Activated B cell treated with CpG ODN at 0.5 μM for 24 hours (primary cell): Measurements from ENCODE around the gene OTUD3. TPM values are rescaled to one million over a fixed set of nuclear protein-coding genes. Genes with fewer than 3 reads are reported as not detected.

Experiments
- ATAC-seq: fragments of 200-7000 bp; cut with Tn5 transposase; one replicate; pipeline ENCODE4 v1.10.0; 2021; ENCODE audit warnings: low read depth, mild to moderate bottlenecking, moderate library complexity
- CTCF ChIA-PET: fragments of 350-600 bp; sonication (Branson Sonifier 250); formaldehyde crosslinking; loops from one replicate; lab custom pipeline; 2021; ENCODE audit warnings: antibody characterized with exemption; lab: Charles Lee
- POLR2A ChIA-PET: fragments of 350-600 bp; sonication (Branson Sonifier 250); formaldehyde crosslinking; loops from one replicate; lab custom pipeline; 2021; ENCODE audit warnings: antibody characterized with exemption; lab: Charles Lee
- DNase-seq: peaks from one replicate; pipeline ENCODE4 v3.0.0; 2022
- H3K27ac Mint-ChIP-seq: one replicate; pipeline ENCODE4 v1.8.0; 2020; ENCODE audit warnings: mixed read lengths
- H3K27me3 Mint-ChIP-seq: one replicate; pipeline ENCODE4 v1.8.0; 2021; ENCODE audit warnings: mixed read lengths
- H3K36me3 Mint-ChIP-seq: one replicate; pipeline ENCODE4 v1.8.0; 2021; ENCODE audit warnings: low read depth, mixed read lengths
- H3K4me1 Mint-ChIP-seq: one replicate; pipeline ENCODE4 v1.8.0; 2021; ENCODE audit warnings: mixed read lengths
- H3K4me3 Mint-ChIP-seq: one replicate; pipeline ENCODE4 v1.8.0; 2020; ENCODE audit warnings: mild to moderate bottlenecking, mixed read lengths
- H3K9me3 Mint-ChIP-seq: one replicate; pipeline ENCODE4 v1.8.0; 2020; ENCODE audit warnings: mixed read lengths
- intact Hi-C: fragments of 100-400 bp; cut with micrococcal nuclease; formaldehyde crosslinking; loops from one replicate; pipeline ENCODE4 v1.15.1; 2024
- total RNA-seq: library from RNA; stranded (reverse); gene quantifications from 2 replicates; pipeline ENCODE4 v1.2.3, GENCODE V29; 2022
- TF ChIP-seq, protein P1 (sequence below): fragments of 200-600 bp; IDR thresholded peaks from one replicate; pipeline ENCODE4 v1.8.0; 2022; ENCODE audit warnings: antibody characterized with exemption, mild to moderate bottlenecking

OTUD3 gene
- total RNA-seq, 1 donor from 2014 or later = 14.2 TPM

DNA sequence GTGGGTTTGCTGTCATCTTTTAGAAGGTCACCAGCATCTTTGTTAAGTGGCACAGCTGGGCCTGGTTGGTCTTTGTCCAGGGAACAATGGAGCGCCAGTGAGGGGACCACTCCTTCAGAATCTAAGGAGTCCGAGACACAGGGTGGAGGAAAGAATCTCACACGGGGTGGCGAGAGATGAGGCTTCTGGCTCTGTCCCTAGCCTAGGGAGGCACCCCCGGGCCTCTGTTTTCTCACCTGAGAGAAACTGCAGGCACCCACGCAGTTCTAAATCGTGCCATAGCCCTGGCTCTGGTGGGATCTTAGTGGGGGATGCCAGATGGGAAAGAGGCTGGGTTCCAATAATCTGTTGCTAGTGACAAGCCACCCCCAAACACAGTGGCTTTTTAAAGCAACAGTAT is 52.1 kb downstream of the OTUD3 start:
- ATAC-seq (no peak), DNase-seq (no peak)
- no peak overlapping the region for H3K27ac Mint-ChIP-seq
- no peak overlapping the region for H3K4me3 Mint-ChIP-seq
- CTCF ChIA-PET = no interaction called here
- H3K36me3 Mint-ChIP-seq = no peaks in the 10 kb centered on the region
- peaks cover 4% of the 10 kb centered on the region for H3K4me1 Mint-ChIP-seq
- intact Hi-C loops = no loop called here
- H3K9me3 Mint-ChIP-seq = peaks cover 9% of the 10 kb centered on the region
- TF ChIP-seq, protein P1, sequence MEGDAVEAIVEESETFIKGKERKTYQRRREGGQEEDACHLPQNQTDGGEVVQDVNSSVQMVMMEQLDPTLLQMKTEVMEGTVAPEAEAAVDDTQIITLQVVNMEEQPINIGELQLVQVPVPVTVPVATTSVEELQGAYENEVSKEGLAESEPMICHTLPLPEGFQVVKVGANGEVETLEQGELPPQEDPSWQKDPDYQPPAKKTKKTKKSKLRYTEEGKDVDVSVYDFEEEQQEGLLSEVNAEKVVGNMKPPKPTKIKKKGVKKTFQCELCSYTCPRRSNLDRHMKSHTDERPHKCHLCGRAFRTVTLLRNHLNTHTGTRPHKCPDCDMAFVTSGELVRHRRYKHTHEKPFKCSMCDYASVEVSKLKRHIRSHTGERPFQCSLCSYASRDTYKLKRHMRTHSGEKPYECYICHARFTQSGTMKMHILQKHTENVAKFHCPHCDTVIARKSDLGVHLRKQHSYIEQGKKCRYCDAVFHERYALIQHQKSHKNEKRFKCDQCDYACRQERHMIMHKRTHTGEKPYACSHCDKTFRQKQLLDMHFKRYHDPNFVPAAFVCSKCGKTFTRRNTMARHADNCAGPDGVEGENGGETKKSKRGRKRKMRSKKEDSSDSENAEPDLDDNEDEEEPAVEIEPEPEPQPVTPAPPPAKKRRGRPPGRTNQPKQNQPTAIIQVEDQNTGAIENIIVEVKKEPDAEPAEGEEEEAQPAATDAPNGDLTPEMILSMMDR = no peak
- POLR2A ChIA-PET = interaction anchor here (0.6 kb wide), 1 partner anchor 189 kb away, joined by 4 read pairs; no protein-coding TSS in a partner anchor
- H3K27me3 Mint-ChIP-seq = no peaks in the 10 kb centered on the region

DNA sequence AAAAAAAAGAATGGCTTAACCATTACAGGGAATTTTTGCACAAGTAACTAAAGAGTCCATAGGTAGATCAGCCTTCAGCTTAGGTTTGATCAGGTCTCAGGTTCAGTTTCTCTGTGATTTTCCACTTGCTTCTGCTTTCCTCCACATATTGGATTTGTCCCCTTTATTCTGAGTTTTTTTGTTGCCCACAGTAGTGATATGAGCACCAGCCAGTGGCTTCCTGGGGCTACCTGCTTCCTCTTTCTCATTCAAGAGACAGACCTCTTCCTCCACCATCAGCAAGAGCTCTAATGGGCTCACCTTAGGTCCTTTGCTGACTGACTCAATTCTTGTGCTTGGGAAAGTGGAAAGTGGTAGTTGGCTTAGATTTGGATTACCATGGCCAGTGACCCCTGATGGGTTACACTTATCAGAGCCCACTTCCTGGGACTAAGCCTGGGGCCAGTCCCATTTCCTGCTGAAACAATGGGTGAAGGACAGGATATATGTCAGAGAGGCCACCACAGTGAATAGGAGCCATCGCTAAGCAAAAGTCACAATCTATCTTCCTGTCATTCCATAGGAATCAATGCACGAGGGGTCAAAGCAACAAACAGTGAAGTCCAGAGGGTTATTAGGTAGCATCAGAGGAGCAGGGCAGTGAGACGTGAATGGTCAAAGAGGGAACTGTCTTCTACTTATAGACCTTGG is 54.0 kb downstream of the OTUD3 start:
- intact Hi-C loops = no loop called here
- TF ChIP-seq, protein P1 = no peak
- H3K4me1 Mint-ChIP-seq = peaks cover 4% of the 10 kb centered on the region
- no peak overlapping the region for H3K4me3 Mint-ChIP-seq
- H3K36me3 Mint-ChIP-seq = no peaks in the 10 kb centered on the region
- H3K9me3 Mint-ChIP-seq = peaks cover 4% of the 10 kb centered on the region
- ChIA-PET CTCF (no interaction called here), POLR2A (no interaction called here)
- no peaks in the 10 kb centered on the region for H3K27me3 Mint-ChIP-seq
- ATAC-seq = no peak
- DNase-seq = no peak
- no peak overlapping the region for H3K27ac Mint-ChIP-seq

DNA sequence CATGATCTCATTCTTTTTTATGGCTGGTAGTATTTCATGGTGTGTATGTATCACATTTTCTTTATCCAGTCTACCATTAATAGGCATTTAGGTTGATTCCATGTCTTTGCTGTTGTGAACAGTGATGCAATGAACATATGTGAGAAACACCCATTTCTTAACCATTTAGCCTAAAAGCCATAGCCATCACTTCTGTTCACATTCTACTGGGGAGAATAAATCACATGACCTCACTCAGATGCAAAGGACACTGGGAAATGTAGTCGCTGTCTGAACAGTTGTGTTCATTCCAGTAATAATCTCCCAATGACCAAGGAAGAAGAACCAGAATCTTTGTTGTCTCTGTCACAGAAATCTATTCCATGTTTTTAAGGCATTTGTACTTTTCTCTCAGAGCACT is 56.3 kb downstream of the OTUD3 start:
- POLR2A ChIA-PET = no interaction called here
- TF ChIP-seq, protein P1 = no peak
- DNase-seq (no peak), ATAC-seq (no peak)
- intact Hi-C loops = no loop called here
- H3K27me3 Mint-ChIP-seq = no peaks in the 10 kb centered on the region
- peaks cover 4% of the 10 kb centered on the region for H3K4me1 Mint-ChIP-seq
- no peak overlapping the region for H3K27ac Mint-ChIP-seq
- no peak overlapping the region for H3K4me3 Mint-ChIP-seq
- H3K36me3 Mint-ChIP-seq = no peaks in the 10 kb centered on the region
- CTCF ChIA-PET = no interaction called here
- no peaks in the 10 kb centered on the region for H3K9me3 Mint-ChIP-seq

DNA sequence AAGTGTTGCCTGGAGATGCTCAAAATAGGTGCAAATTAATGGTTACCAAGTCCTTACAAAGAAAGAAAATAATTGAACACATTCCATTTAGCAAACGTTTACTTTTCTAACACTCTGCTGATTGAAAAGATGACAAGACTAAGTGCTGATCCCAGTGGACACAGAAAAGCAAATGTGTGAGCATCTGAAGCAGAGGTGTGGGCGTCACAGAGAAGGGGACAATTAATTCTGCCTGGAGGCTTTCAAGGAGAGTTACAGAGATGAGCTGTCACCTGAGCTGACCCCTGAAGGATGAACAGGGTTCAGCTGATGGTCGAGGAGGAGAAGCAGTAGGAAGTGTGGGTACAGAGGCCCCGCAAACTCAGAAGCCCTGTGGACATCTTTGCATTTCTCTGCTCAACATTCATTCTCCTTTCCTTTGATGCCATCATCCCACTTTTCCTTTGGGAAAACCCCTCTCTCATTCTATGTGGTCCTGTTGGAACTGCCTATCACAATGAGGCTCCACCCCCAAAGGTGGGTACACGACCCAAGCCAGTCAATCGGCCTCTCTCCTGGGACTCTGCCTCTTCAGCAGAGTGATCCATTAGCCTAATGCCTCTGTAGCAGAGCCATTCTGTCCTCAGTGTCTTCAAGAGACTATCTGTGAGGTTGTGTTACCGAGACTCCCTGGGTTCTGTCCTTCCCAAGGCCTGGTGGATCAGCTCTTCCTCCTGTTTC is 58.5 kb downstream of the OTUD3 start:
- ChIA-PET CTCF (no interaction called here), POLR2A (no interaction called here)
- Mint-ChIP-seq H3K27me3 (no peaks in the 10 kb centered on the region), H3K9me3 (no peaks in the 10 kb centered on the region), H3K4me3 (no peak overlapping the region), H3K4me1 (peaks cover 4% of the 10 kb centered on the region), H3K27ac (no peak overlapping the region), H3K36me3 (no peaks in the 10 kb centered on the region)
- DNase-seq = no peak
- TF ChIP-seq, protein P1 = no peak
- intact Hi-C loops = no loop called here
- ATAC-seq = no peak

DNA sequence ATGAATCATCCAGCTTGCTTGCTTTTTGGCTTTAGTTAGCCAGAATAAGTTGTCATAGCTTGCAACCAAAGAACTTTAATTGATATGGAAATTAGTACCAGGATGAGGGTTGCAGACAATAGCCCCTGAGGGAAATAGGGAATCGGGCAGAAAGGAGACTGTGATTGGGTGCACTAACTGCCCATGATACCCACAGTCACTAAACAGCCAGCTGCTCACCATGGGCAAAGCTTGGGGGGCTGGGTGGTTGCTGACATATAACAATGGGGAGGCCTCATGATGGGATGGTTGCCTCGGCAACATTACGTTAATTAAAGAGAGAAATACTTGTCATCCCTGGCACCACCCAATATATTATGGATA is 59.0 kb downstream of the OTUD3 start:
- ChIA-PET POLR2A (no interaction called here), CTCF (no interaction called here)
- H3K4me3 Mint-ChIP-seq = no peak overlapping the region
- peaks cover 1% of the 10 kb centered on the region for H3K4me1 Mint-ChIP-seq
- DNase-seq = no peak
- intact Hi-C loops = no loop called here
- H3K27ac Mint-ChIP-seq = no peak overlapping the region
- no peaks in the 10 kb centered on the region for H3K36me3 Mint-ChIP-seq
- peaks cover under 1% of the 10 kb centered on the region for H3K27me3 Mint-ChIP-seq
- TF ChIP-seq, protein P1 = no peak
- ATAC-seq = no peak
- no peaks in the 10 kb centered on the region for H3K9me3 Mint-ChIP-seq
